ENCODE measurements around the gene CLEC1B. TPM values are rescaled to one million over a fixed set of nuclear protein-coding genes. Genes with fewer than 3 reads are reported as not detected.

The CLEC1B gene
- total RNA-seq (1 to 10 TPM in 1 of 2 donors, not detected in 1; 2.2 TPM), polyA plus RNA-seq (1 to 10 TPM in 1 of 2 donors, under 1 TPM in 1; 0.57 to 1.5 TPM)
- long read RNA-seq, donor 1 = 0 reads
- long read RNA-seq, donor 2, partial matches to known transcripts = 0 of 1 reads
- long read RNA-seq, donor 2, other reads (novel, unspliced or antisense) = 0 of 1 reads
- long read RNA-seq, donor 3 = 0 reads
- long read RNA-seq, donor 4, partial matches to known transcripts = 0 of 3 reads
- long read RNA-seq, donor 4, other reads (novel, unspliced or antisense) = 0 of 3 reads
- long read RNA-seq, donor 5, partial matches to known transcripts = 0 of 1 reads
- long read RNA-seq, donor 5, other reads (novel, unspliced or antisense) = 0 of 1 reads

DNA sequence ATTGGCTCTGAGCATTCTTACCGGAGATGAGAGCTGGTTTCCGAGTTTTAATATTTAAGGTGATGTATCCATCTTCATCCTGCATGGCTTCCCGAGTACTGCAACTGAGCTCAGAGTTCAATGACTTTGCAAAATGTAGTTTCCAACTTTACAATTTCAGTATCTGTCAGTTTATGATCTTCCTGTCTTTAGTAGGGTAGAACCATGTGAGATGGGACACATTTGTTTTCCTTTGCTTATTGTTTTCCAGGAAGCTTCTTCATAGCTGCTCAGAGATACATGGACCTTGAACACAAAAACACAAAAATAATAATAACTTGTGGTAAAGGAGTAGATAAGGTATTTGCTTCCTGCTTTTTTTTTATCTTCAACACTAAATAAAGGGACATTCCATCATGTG lies at the start of gene CLEC1B:
TSS of gene CLEC1B (minus strand) at position 106 of the 400 bp plus-strand sequence. CDS start at position 85, 21 bp downstream.
- DNase-seq = no peak
- no peak for ATAC-seq (ENCODE audit: insufficient read depth, low FRiP score)
- Histone ChIP-seq H3K4me3 (no peak within 1 kb of the TSS), H3K9ac (ENCODE audit: insufficient read depth in 1 of 2, low read length in 2 of 2) (no peak within 1 kb of the TSS), H3K27ac (ENCODE audit: low read depth in 1 of 2, low read length in 1 of 2) (no peak within 1 kb of the TSS), H3K9me3 (ENCODE audit: control insufficient read depth in 4 of 4, insufficient read depth in 3 of 4, low read length in 3 of 4) (no peaks in the 10 kb centered on the region), H3K36me3 (ENCODE audit: control insufficient read depth in 4 of 4, insufficient read depth in 4 of 4, low read length in 4 of 4) (no peaks in the 10 kb centered on the region), H3K4me1 (ENCODE audit: control insufficient read depth in 5 of 5, insufficient read depth in 5 of 5, low read length in 5 of 5) (no peaks in the 10 kb centered on the region), H3K27me3 (ENCODE audit: control insufficient read depth in 3 of 3, insufficient read depth in 3 of 3, low read length in 2 of 3) (no peaks in the 10 kb centered on the region)
- TF ChIP-seq, protein P1, sequence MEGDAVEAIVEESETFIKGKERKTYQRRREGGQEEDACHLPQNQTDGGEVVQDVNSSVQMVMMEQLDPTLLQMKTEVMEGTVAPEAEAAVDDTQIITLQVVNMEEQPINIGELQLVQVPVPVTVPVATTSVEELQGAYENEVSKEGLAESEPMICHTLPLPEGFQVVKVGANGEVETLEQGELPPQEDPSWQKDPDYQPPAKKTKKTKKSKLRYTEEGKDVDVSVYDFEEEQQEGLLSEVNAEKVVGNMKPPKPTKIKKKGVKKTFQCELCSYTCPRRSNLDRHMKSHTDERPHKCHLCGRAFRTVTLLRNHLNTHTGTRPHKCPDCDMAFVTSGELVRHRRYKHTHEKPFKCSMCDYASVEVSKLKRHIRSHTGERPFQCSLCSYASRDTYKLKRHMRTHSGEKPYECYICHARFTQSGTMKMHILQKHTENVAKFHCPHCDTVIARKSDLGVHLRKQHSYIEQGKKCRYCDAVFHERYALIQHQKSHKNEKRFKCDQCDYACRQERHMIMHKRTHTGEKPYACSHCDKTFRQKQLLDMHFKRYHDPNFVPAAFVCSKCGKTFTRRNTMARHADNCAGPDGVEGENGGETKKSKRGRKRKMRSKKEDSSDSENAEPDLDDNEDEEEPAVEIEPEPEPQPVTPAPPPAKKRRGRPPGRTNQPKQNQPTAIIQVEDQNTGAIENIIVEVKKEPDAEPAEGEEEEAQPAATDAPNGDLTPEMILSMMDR (IDR thresholded peaks at IDR 0.05; ENCODE audit: control extremely low read depth, extremely low read depth) = no peak
- WGBS, 2 donors = 89 to 94% methylated on average over 3 of the region's 3 CpGs

GRCh38 chr12:10048526-10048925 lies 49.6 kb upstream of the CLEC1B start:
- H3K27ac ChIP-seq (ENCODE audit: low read depth in 1 of 2, low read length in 1 of 2) = no peak overlapping the region
- DNase-seq (no peak), ATAC-seq (ENCODE audit: insufficient read depth, low FRiP score) (no peak)
- no peak overlapping the region for H3K9ac ChIP-seq (ENCODE audit: insufficient read depth in 1 of 2, low read length in 2 of 2)
- TF ChIP-seq, protein P1 (IDR thresholded peaks at IDR 0.05; ENCODE audit: control extremely low read depth, extremely low read depth) = no peak
- no peaks in the 10 kb centered on the region for H3K27me3 ChIP-seq (ENCODE audit: control insufficient read depth in 3 of 3, insufficient read depth in 3 of 3, low read length in 2 of 3)
- WGBS, 2 donors = 34 to 62% methylated on average over 3 of the region's 3 CpGs
- no peaks in the 10 kb centered on the region for H3K4me1 ChIP-seq (ENCODE audit: control insufficient read depth in 5 of 5, insufficient read depth in 5 of 5, low read length in 5 of 5)
- no peak overlapping the region for H3K4me3 ChIP-seq
- H3K36me3 ChIP-seq (ENCODE audit: control insufficient read depth in 4 of 4, insufficient read depth in 4 of 4, low read length in 4 of 4) = no peaks in the 10 kb centered on the region
- peaks cover 0 to 3% (median 0%) of the 10 kb centered on the region in 4 donors for H3K9me3 ChIP-seq (ENCODE audit: control insufficient read depth in 4 of 4, insufficient read depth in 3 of 4, low read length in 3 of 4)

DNA sequence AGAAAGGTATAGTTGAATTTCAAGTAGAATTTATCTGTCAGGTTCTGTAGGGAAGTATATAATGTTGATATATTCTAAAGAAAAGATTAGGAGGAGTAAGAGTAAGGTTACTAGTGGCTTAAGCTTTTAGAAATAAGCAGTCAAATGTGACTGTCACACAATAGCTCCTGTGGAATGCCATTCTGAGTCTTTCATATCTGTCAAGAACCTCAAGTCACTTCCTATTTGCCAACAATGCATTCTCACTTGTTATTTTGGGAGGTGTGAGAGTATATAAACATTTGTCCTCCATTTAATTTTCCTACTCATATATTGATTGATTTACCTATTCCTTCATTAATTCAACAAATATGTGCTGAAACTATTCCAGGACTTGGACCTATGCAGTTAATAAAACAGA lies 43.2 kb upstream of the CLEC1B start:
- TF ChIP-seq, protein P1 (IDR thresholded peaks at IDR 0.05; ENCODE audit: control extremely low read depth, extremely low read depth) = no peak
- Histone ChIP-seq H3K4me1 (ENCODE audit: control insufficient read depth in 5 of 5, insufficient read depth in 5 of 5, low read length in 5 of 5) (no peaks in the 10 kb centered on the region), H3K4me3 (no peak overlapping the region), H3K9ac (ENCODE audit: insufficient read depth in 1 of 2, low read length in 2 of 2) (no peak overlapping the region), H3K9me3 (ENCODE audit: control insufficient read depth in 4 of 4, insufficient read depth in 3 of 4, low read length in 3 of 4) (no peaks in the 10 kb centered on the region), H3K36me3 (ENCODE audit: control insufficient read depth in 4 of 4, insufficient read depth in 4 of 4, low read length in 4 of 4) (no peaks in the 10 kb centered on the region), H3K27me3 (ENCODE audit: control insufficient read depth in 3 of 3, insufficient read depth in 3 of 3, low read length in 2 of 3) (no peaks in the 10 kb centered on the region), H3K27ac (ENCODE audit: low read depth in 1 of 2, low read length in 1 of 2) (no peak overlapping the region)
- peak in 1 of 3 donors; percentile 16 for DNase-seq
- no peak for ATAC-seq (ENCODE audit: insufficient read depth, low FRiP score)
